Measurements from ENCODE around the gene AJAP1.
"Not testable (repeated sequence)": the region's sequence is repeated elsewhere in the genome, so short reads cannot be mapped to it uniquely, and the experiment has no call there.

The AJAP1 gene

GRCh38 chr1:4615138-4615470 is 39.3 kb upstream of the AJAP1 start:
- ChIA-PET CTCF (no interaction called here), POLR2A (no interaction called here)
- TF ChIP-seq HDGF (IDR thresholded peaks at IDR 0.05; ENCODE audit: borderline replicate concordance) (no peak), BHLHE40 (IDR thresholded peaks at IDR 0.05; ENCODE audit: borderline replicate concordance) (no peak), SUZ12 (IDR thresholded peaks at IDR 0.05) (no peak), ELF4 (IDR thresholded peaks at IDR 0.05) (no peak), ARNT (IDR thresholded peaks at IDR 0.05) (no peak), L3MBTL2 (conservative IDR thresholded peaks at IDR 0.05) (no peak), NFRKB (IDR thresholded peaks at IDR 0.05) (no peak), FOXM1 (IDR thresholded peaks at IDR 0.05; ENCODE audit: borderline replicate concordance) (no peak), CTBP1 (IDR thresholded peaks at IDR 0.05; ENCODE audit: borderline replicate concordance) (no peak), FOXK2 (IDR thresholded peaks at IDR 0.05) (no peak), SP1 (IDR thresholded peaks at IDR 0.05) (no peak), TARDBP (IDR thresholded peaks at IDR 0.05) (no peak), LEF1 (IDR thresholded peaks at IDR 0.05; ENCODE audit: borderline replicate concordance) (no peak), FOXA1 (IDR thresholded peaks at IDR 0.05) (no peak), PKNOX1 (IDR thresholded peaks at IDR 0.05) (no peak), ZNF384 (IDR thresholded peaks at IDR 0.05) (no peak)
- no peak for DNase-seq (ENCODE audit: extremely low spot score)

- no peak for TF ChIP-seq SUZ12 (IDR thresholded peaks at IDR 0.05)
- no peak for TF ChIP-seq FOXM1 (IDR thresholded peaks at IDR 0.05; ENCODE audit: borderline replicate concordance)
- TF ChIP-seq FOXA1 (IDR thresholded peaks at IDR 0.05), result no peak
- TF ChIP-seq ARNT (IDR thresholded peaks at IDR 0.05), result no peak
- TF ChIP-seq ZNF384 (IDR thresholded peaks at IDR 0.05), result no peak
- no peak for TF ChIP-seq HDGF (IDR thresholded peaks at IDR 0.05; ENCODE audit: borderline replicate concordance)
- no peak for TF ChIP-seq PKNOX1 (IDR thresholded peaks at IDR 0.05)
- no peak for TF ChIP-seq CTBP1 (IDR thresholded peaks at IDR 0.05; ENCODE audit: borderline replicate concordance)
- no peak for TF ChIP-seq FOXK2 (IDR thresholded peaks at IDR 0.05)
- ChIA-PET POLR2A (no interaction called here), CTCF (no interaction called here)
- no peak for DNase-seq (ENCODE audit: extremely low spot score)
Measured at GRCh38 chr1:4615501-4615900, 38.9 kb upstream of the AJAP1 start.

GRCh38 chr1:4616831-4617465 is 37.5 kb upstream of the AJAP1 start:
- TF ChIP-seq LEF1 (IDR thresholded peaks at IDR 0.05; ENCODE audit: borderline replicate concordance) (no peak), SUZ12 (IDR thresholded peaks at IDR 0.05) (no peak), L3MBTL2 (conservative IDR thresholded peaks at IDR 0.05) (no peak), ARNT (IDR thresholded peaks at IDR 0.05) (no peak), TARDBP (IDR thresholded peaks at IDR 0.05) (no peak), HDGF (IDR thresholded peaks at IDR 0.05; ENCODE audit: borderline replicate concordance) (no peak), NFRKB (IDR thresholded peaks at IDR 0.05) (no peak), FOXK2 (IDR thresholded peaks at IDR 0.05) (no peak), PKNOX1 (IDR thresholded peaks at IDR 0.05) (no peak), SP1 (IDR thresholded peaks at IDR 0.05) (no peak), BHLHE40 (IDR thresholded peaks at IDR 0.05; ENCODE audit: borderline replicate concordance) (no peak), ZNF384 (IDR thresholded peaks at IDR 0.05) (no peak), ELF4 (IDR thresholded peaks at IDR 0.05) (no peak)

GRCh38 chr1:4617506-4617905 is 36.9 kb upstream of the AJAP1 start:
- ChIA-PET CTCF (no interaction called here), POLR2A (no interaction called here)
- DNase-seq (ENCODE audit: extremely low spot score), result no peak
- TF ChIP-seq SUZ12 (IDR thresholded peaks at IDR 0.05) (no peak), FOXM1 (IDR thresholded peaks at IDR 0.05; ENCODE audit: borderline replicate concordance) (no peak), ZNF384 (IDR thresholded peaks at IDR 0.05) (no peak)

More at GRCh38 chr1:4616831-4617465, 37.5 kb upstream of the AJAP1 start:
- DNase-seq (ENCODE audit: extremely low spot score), result no peak
- ChIA-PET CTCF (no interaction called here), POLR2A (no interaction called here)

- CTCF ChIA-PET, POLR2A ChIA-PET: not testable (repeated sequence)
Measured at GRCh38 chr1:4618827-4619226, 35.6 kb upstream of the AJAP1 start.

GRCh38 chr1:4621646-4622045 is 32.8 kb upstream of the AJAP1 start:
- POLR2A ChIA-PET, result no interaction called here
- no peak for DNase-seq (ENCODE audit: extremely low spot score)
- TF ChIP-seq TARDBP (IDR thresholded peaks at IDR 0.05) (no peak), FOXA1 (IDR thresholded peaks at IDR 0.05) (no peak)
- CTCF ChIA-PET, result no interaction called here

More at GRCh38 chr1:4618827-4619226, 35.6 kb upstream of the AJAP1 start:
- not testable (repeated sequence) for DNase-seq (ENCODE audit: extremely low spot score)

- CTCF ChIA-PET, result no interaction called here
- TF ChIP-seq HDGF (IDR thresholded peaks at IDR 0.05; ENCODE audit: borderline replicate concordance) (no peak), ARNT (IDR thresholded peaks at IDR 0.05) (no peak)
- DNase-seq (ENCODE audit: extremely low spot score), result no peak
- POLR2A ChIA-PET, result no interaction called here
Measured at GRCh38 chr1:4622821-4623220, 31.6 kb upstream of the AJAP1 start.

All from HEK293T (cell line).